ENCODE results near the gene FUT8.

FUT8 gene

GRCh38 chr14:65414961-65415589, 2.5 kb downstream of the FUT8 start:
- DNase-seq (ENCODE audit: low read depth) = no peak
- H3K4me3 ChIP-seq (ENCODE audit: low read depth, low read length) = no peak overlapping the region
- peak; percentile 60 for TF ChIP-seq CTCF (IDR thresholded peaks at IDR 0.05; ENCODE audit: control insufficient read depth, extremely low read depth, insufficient read depth)

GRCh38 chr14:65415613-65416012, 3.1 kb downstream of the FUT8 start:
- no peak overlapping the region for H3K4me3 ChIP-seq (ENCODE audit: low read depth, low read length)
- no peak for TF ChIP-seq CTCF (IDR thresholded peaks at IDR 0.05; ENCODE audit: control insufficient read depth, extremely low read depth, insufficient read depth)
- DNase-seq (ENCODE audit: low read depth) = no peak

- H3K4me3 ChIP-seq (ENCODE audit: low read depth, low read length) = no peak overlapping the region
- no peak for TF ChIP-seq CTCF (IDR thresholded peaks at IDR 0.05; ENCODE audit: control insufficient read depth, extremely low read depth, insufficient read depth)
- DNase-seq (ENCODE audit: low read depth) = no peak
Measured at GRCh38 chr14:65419593-65420252, 7.2 kb downstream of the FUT8 start.

GRCh38 chr14:65421201-65421981, 8.9 kb downstream of the FUT8 start:
- DNase-seq (ENCODE audit: low read depth) = no peak
- no peak overlapping the region for H3K4me3 ChIP-seq (ENCODE audit: low read depth, low read length)
- no peak for TF ChIP-seq CTCF (IDR thresholded peaks at IDR 0.05; ENCODE audit: control insufficient read depth, extremely low read depth, insufficient read depth)

- TF ChIP-seq CTCF (IDR thresholded peaks at IDR 0.05; ENCODE audit: control insufficient read depth, extremely low read depth, insufficient read depth) = no peak
- DNase-seq (ENCODE audit: low read depth) = no peak
- H3K4me3 ChIP-seq (ENCODE audit: low read depth, low read length) = no peak overlapping the region
Measured at GRCh38 chr14:65422088-65422834, 9.7 kb downstream of the FUT8 start.

GRCh38 chr14:65423982-65424381, 11.5 kb downstream of the FUT8 start:
- DNase-seq (ENCODE audit: low read depth) = peak; percentile 78
- peak overlapping the region; percentile 22 for H3K4me3 ChIP-seq (ENCODE audit: low read depth, low read length)

More at GRCh38 chr14:65423982-65424381, 11.5 kb downstream of the FUT8 start:
- TF ChIP-seq CTCF (IDR thresholded peaks at IDR 0.05; ENCODE audit: control insufficient read depth, extremely low read depth, insufficient read depth) = no peak

Measured in LNCaP clone FGC (cell line).